Measurements from ENCODE around the gene FAM53B. TPM values are rescaled to one million over a fixed set of nuclear protein-coding genes. Genes with fewer than 3 reads are reported as not detected.

FAM53B gene
- total and polyA plus RNA-seq, 12 donors = 11.6 to 42.9 (median 29.1) TPM

- Histone ChIP-seq H3K4me3 (no peak overlapping the region), H3K36me3 (peaks cover 0 to 24% (median 0%) of the 10 kb centered on the region in 9 donors), H3K27ac (peak overlapping the region in 6 of 10 donors; percentile 26 to 67 (median 49)), H3K9me3 (no peaks in the 10 kb centered on the region), H3K4me1 (peaks cover 63 to 100% (median 96%) of the 10 kb centered on the region in 9 donors), H3K27me3 (no peaks in the 10 kb centered on the region)
- peak in 7 of 8 donors; percentile 3 to 50 (median 26) for ATAC-seq
- TF ChIP-seq, protein P1, sequence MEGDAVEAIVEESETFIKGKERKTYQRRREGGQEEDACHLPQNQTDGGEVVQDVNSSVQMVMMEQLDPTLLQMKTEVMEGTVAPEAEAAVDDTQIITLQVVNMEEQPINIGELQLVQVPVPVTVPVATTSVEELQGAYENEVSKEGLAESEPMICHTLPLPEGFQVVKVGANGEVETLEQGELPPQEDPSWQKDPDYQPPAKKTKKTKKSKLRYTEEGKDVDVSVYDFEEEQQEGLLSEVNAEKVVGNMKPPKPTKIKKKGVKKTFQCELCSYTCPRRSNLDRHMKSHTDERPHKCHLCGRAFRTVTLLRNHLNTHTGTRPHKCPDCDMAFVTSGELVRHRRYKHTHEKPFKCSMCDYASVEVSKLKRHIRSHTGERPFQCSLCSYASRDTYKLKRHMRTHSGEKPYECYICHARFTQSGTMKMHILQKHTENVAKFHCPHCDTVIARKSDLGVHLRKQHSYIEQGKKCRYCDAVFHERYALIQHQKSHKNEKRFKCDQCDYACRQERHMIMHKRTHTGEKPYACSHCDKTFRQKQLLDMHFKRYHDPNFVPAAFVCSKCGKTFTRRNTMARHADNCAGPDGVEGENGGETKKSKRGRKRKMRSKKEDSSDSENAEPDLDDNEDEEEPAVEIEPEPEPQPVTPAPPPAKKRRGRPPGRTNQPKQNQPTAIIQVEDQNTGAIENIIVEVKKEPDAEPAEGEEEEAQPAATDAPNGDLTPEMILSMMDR (IDR thresholded peaks at IDR 0.05) = no peak
- intact Hi-C loops (cut with DNase I) = loop anchor here in 4 of 10 donors (2.0 to 5.0 kb wide), 6 partner anchors 64 to 117 kb away; partner anchors contain the start of gene FAM53B (in 1 of the 4)
- WGBS, 2 donors = 57 to 71% methylated on average over 23 of the region's 23 CpGs
- peak; percentile 45 to 70 for DNase-seq
These were observed 118.3 kb downstream of the FAM53B start for GRCh38 chr10:124625831-124626238.

GRCh38 chr10:124624895-124625294 is 119.3 kb downstream of the FAM53B start:
- no peak for DNase-seq

DNA sequence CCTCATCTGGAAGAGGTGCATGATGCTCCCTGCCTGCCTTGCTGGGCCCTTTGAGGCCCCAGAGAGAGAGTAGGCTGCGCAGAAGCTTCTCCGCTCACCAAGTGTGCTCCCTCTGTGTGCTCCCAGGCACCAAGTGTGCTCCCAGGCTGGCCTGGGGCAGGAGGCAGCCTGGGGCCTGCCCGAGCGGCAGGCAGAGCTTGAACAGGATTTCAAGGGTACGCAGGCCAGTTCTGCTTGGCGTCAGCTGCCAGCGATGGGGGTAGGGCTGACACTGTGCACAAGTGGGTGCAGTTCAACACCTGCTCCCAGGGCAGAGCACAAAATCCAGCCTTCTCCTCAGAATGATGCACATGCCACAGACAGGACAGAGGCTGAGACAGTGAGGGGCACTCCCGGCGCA is 119.7 kb downstream of the FAM53B start:
- intact Hi-C loops (cut with DNase I) = loop anchor here in 2 of 10 donors (5.0 kb wide), 2 partner anchors 82 to 87 kb away; no protein-coding TSS in a partner anchor
- 64 to 85% methylated on average over 9 of the region's 9 CpGs for WGBS, 2 donors
- TF ChIP-seq, protein P1 (IDR thresholded peaks at IDR 0.05) = no peak
- Histone ChIP-seq H3K27me3 (no peaks in the 10 kb centered on the region), H3K27ac (peak overlapping the region in 6 of 10 donors; percentile 5 to 67 (median 41)), H3K4me3 (no peak overlapping the region), H3K9me3 (no peaks in the 10 kb centered on the region), H3K4me1 (peaks cover 60 to 100% (median 86%) of the 10 kb centered on the region in 9 donors), H3K36me3 (peaks cover 0 to 24% (median 0%) of the 10 kb centered on the region in 9 donors)
- ATAC-seq (peak in 7 of 8 donors; percentile 18 to 54 (median 32)), DNase-seq (peak in 1 of 2 donors; percentile 42)

More at GRCh38 chr10:124624895-124625294, 119.3 kb downstream of the FAM53B start:
- Histone ChIP-seq H3K27me3 (no peaks in the 10 kb centered on the region), H3K4me1 (peaks cover 61 to 100% (median 90%) of the 10 kb centered on the region in 9 donors), H3K27ac (peak overlapping the region in 5 of 10 donors; percentile 33 to 67 (median 48)), H3K9me3 (no peaks in the 10 kb centered on the region), H3K36me3 (peaks cover 0 to 24% (median 0%) of the 10 kb centered on the region in 9 donors), H3K4me3 (no peak overlapping the region)
- no peak for ATAC-seq
- intact Hi-C loops (cut with DNase I) = loop anchor here in 6 of 10 donors (5.0 kb wide), 5 partner anchors 63 to 117 kb away; partner anchors contain the start of gene FAM53B (in 1 of the 6)
- TF ChIP-seq, protein P1 (IDR thresholded peaks at IDR 0.05) = no peak
- WGBS, 2 donors = 83 to 87% methylated on average over 16 of the region's 16 CpGs

DNA sequence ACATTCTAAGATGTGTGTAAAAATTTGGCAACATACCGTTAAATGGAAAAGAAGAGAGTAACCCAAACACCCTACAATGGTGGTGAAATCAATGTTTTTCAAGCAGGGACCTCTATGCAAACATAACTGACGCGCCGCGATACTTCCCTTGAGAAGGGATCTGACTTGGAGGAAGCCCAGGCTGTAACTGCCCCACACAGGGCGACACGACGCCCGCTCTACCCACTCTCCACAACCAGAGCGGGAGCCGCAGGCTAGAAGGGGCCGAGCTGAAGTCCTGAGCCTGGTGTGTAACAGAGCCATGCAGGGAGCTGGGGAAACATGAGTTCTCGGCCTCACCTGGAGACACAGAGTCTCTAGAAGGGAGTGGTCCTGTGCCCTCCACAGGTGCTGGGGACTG is 120.2 kb downstream of the FAM53B start:
- peak overlapping the region in 6 of 10 donors; percentile 5 to 67 (median 41) for H3K27ac ChIP-seq
- peaks cover 56 to 100% (median 81%) of the 10 kb centered on the region in 9 donors for H3K4me1 ChIP-seq
- no peak overlapping the region for H3K4me3 ChIP-seq
- intact Hi-C loops (cut with DNase I) = loop anchor here in 2 of 10 donors (5.0 kb wide), 2 partner anchors 82 to 87 kb away; no protein-coding TSS in a partner anchor
- no peaks in the 10 kb centered on the region for H3K27me3 ChIP-seq
- 95 to 96% methylated on average over 13 of the region's 13 CpGs for WGBS, 2 donors
- DNase-seq (no peak), ATAC-seq (no peak)
- TF ChIP-seq, protein P1 (IDR thresholded peaks at IDR 0.05) = no peak
- H3K9me3 ChIP-seq = no peaks in the 10 kb centered on the region
- peaks cover 0 to 24% (median 0%) of the 10 kb centered on the region in 9 donors for H3K36me3 ChIP-seq
